HepG2 (cell line): ENCODE results near the gene ADAMTS12. TPM values are rescaled to one million over a fixed set of nuclear protein-coding genes. Genes with fewer than 3 reads are reported as not detected.

Source experiments
- ATAC-seq: fragments of 200-7000 bp; cut with Tn5 transposase; 3 replicates; pipeline ENCODE4 v1.9.1; 2020; ENCODE audit warnings: mild to moderate bottlenecking, moderate library complexity
- BruUV-seq: library from RNA; stranded (reverse); fragments of 400-500 nt; replicated peaks from 2 replicates; lab custom pipeline; 2021; lab: Mats Ljungman, UMichigan
- CTCF ChIA-PET: fragments of 300-600 bp; formaldehyde crosslinking; extraction: SDS; loops from one replicate; lab custom pipeline; 2021; ENCODE audit warnings: low total read pairs, inconsistent platforms, low intra/inter-chr PET ratio; lab: Yijun Ruan, JAX
- POLR2A ChIA-PET: fragments of 350-600 bp; sonication (Branson Sonifier 250); formaldehyde crosslinking; loops from one replicate; lab custom pipeline; 2020; ENCODE audit warnings: antibody characterized with exemption, inconsistent platforms; lab: Yijun Ruan, JAX
- DNase-seq: peaks from one replicate; pipeline ENCODE4 v3.0.0-alpha.2; 2015; ENCODE audit warnings: low spot score
- FAIRE-seq: peaks from 3 replicates; lab custom pipeline; 2011; peaks lifted over from hg19 to GRCh38; lab: Jason Lieb, UNC
- H2AFZ ChIP-seq: one replicate; pipeline ENCODE4 v1.6.1; 2011; ENCODE audit warnings: low read length, inconsistent platforms
- H3K27ac ChIP-seq: fragments of 300-600 bp; 3 replicates; pipeline ENCODE4 v1.8.0; 2011; ENCODE audit warnings: mixed run types, mild to moderate bottlenecking, mixed read lengths, low read length, inconsistent platforms; ENCODE audit not compliant: insufficient read depth; ENCODE audit errors: extremely low read length
- H3K27me3 ChIP-seq, 2 experiments: fragments of 200-600 bp in 1 of 2; 2 replicates in 1 of 2; 3 replicates in 1 of 2; pipeline versions ENCODE4 v1.6.0 to v1.8.0; 2011; ENCODE audit warnings: low read length in 2 of 2, mild to moderate bottlenecking in 2 of 2, moderate library complexity in 2 of 2, inconsistent platforms in 1 of 2; ENCODE audit not compliant: insufficient read depth in 2 of 2, control insufficient read depth in 1 of 2
- H3K36me3 ChIP-seq, 2 experiments: fragments of 200-600 bp in 1 of 2; replicated peaks in 1 of 2; 2 replicates in 1 of 2; 3 replicates in 1 of 2; pipeline versions ENCODE4 v1.5.1 to v1.8.0; 2011; ENCODE audit warnings: low read length in 2 of 2, inconsistent platforms in 1 of 2; ENCODE audit not compliant: insufficient read depth in 2 of 2, control insufficient read depth in 1 of 2
- H3K4me1 ChIP-seq: 2 replicates; pipeline ENCODE4 v1.5.1; 2012; ENCODE audit warnings: low read length, inconsistent platforms; ENCODE audit not compliant: insufficient read depth
- H3K4me2 ChIP-seq: 2 replicates; pipeline ENCODE4 v1.6.0; 2011; ENCODE audit warnings: low read depth, low read length, inconsistent platforms
- H3K4me3 ChIP-seq, 3 experiments: fragments of 200-600 bp in 1 of 3; sonication (generic), shearing (Covaris generic) in 1 of 3; replicated peaks in 1 of 3; 2 replicates each; pipeline ENCODE4 v1.5.1; 2011 to 2016; ENCODE audit warnings: low read length in 3 of 3, inconsistent platforms in 2 of 3, low read depth in 2 of 3, mild to moderate bottlenecking in 2 of 3, control low read depth in 1 of 3, mixed read lengths in 1 of 3; ENCODE audit not compliant: insufficient read depth in 1 of 3
- H3K79me2 ChIP-seq: one replicate; pipeline ENCODE4 v1.6.1; 2011; ENCODE audit warnings: low read length, inconsistent platforms; ENCODE audit not compliant: insufficient read depth
- H3K9ac ChIP-seq: 2 replicates; pipeline ENCODE4 v1.6.0; 2011; ENCODE audit warnings: mild to moderate bottlenecking, low read depth, low read length, inconsistent platforms; ENCODE audit not compliant: insufficient read depth
- H3K9me3 ChIP-seq: 2 replicates; pipeline ENCODE4 v1.5.1; 2012; ENCODE audit warnings: mild to moderate bottlenecking, low read length
- H4K20me1 ChIP-seq: 2 replicates; pipeline ENCODE4 v1.6.0; 2011; ENCODE audit warnings: inconsistent platforms, mild to moderate bottlenecking, low read length, moderate library complexity; ENCODE audit not compliant: insufficient read depth
- CHCHD3 ChIP-seq: sonication (generic); formaldehyde crosslinking; IDR thresholded peaks from 2 replicates; pipeline ENCODE4 v1.8.0; 2022; ENCODE audit warnings: mild to moderate bottlenecking, missing genetic modification reagents, moderate library complexity
- FOXC1 ChIP-seq: sonication (generic); formaldehyde crosslinking; IDR thresholded peaks from 2 replicates; pipeline ENCODE4 v1.8.0; 2022; ENCODE audit warnings: mild to moderate bottlenecking, missing genetic modification reagents, borderline replicate concordance
- HDAC1 ChIP-seq: sonication (generic); formaldehyde crosslinking; IDR thresholded peaks from 2 replicates; pipeline ENCODE4 v1.5.1; 2020; ENCODE audit warnings: mild to moderate bottlenecking, missing genetic modification reagents
- HOXA9 ChIP-seq: sonication (generic); formaldehyde crosslinking; IDR thresholded peaks from 2 replicates; pipeline ENCODE4 v1.8.1; 2022; ENCODE audit warnings: missing genetic modification reagents, mild to moderate bottlenecking, moderate library complexity, borderline replicate concordance
- MIER3 ChIP-seq: IDR thresholded peaks from 2 replicates; pipeline ENCODE4 v1.6.1; 2016; ENCODE audit warnings: missing compliant biosample characterization, borderline replicate concordance
- MYC ChIP-seq: sonication (generic); formaldehyde crosslinking; IDR thresholded peaks from 2 replicates; pipeline ENCODE4 v1.9.0; 2021; ENCODE audit warnings: missing genetic modification reagents, borderline replicate concordance
- NR2F1 ChIP-seq, 2 experiments: fragments of 450-650 bp in 1 of 2; formaldehyde crosslinking in 1 of 2; IDR thresholded peaks; 2 replicates each; pipeline versions ENCODE4 v1.5.0 to v1.6.1; 2016 to 2020; ENCODE audit warnings: mild to moderate bottlenecking in 1 of 2, missing compliant biosample characterization in 1 of 2, missing genetic modification reagents in 1 of 2, moderate library complexity in 1 of 2
- SMAD9 ChIP-seq: sonication (generic); formaldehyde crosslinking; IDR thresholded peaks from 2 replicates; pipeline ENCODE4 v1.5.1; 2020; ENCODE audit warnings: mild to moderate bottlenecking, missing genetic modification reagents
- SOX13 ChIP-seq, 3 experiments: fragments of 450-650 bp in 1 of 3; sonication (generic) in 1 of 3; formaldehyde crosslinking in 1 of 3; IDR thresholded peaks in 2 of 3; conservative IDR thresholded peaks in 1 of 3; 2 replicates each; pipeline versions ENCODE4 v1.5.0 to v1.6.1; 2016 to 2020; ENCODE audit warnings: antibody characterized with exemption in 1 of 3, mild to moderate bottlenecking in 1 of 3, missing compliant biosample characterization in 1 of 3, missing genetic modification reagents in 1 of 3, moderate library complexity in 1 of 3
- ZNF343 ChIP-seq: sonication (generic); formaldehyde crosslinking; IDR thresholded peaks from 2 replicates; pipeline ENCODE4 v1.4.0; 2020; ENCODE audit warnings: mild to moderate bottlenecking, missing genetic modification reagents
- ZNF367 ChIP-seq: sonication (generic); formaldehyde crosslinking; IDR thresholded peaks from 2 replicates; pipeline ENCODE4 v1.4.0; 2020; ENCODE audit warnings: missing genetic modification reagents, borderline replicate concordance
- ZNF670 ChIP-seq: sonication (generic); formaldehyde crosslinking; IDR thresholded peaks from 2 replicates; pipeline ENCODE4 v1.8.0; 2022; ENCODE audit warnings: mild to moderate bottlenecking, missing genetic modification reagents, borderline replicate concordance
- ZNF782 ChIP-seq: sonication (generic); formaldehyde crosslinking; IDR thresholded peaks from 2 replicates; pipeline ENCODE4 v1.4.0; 2020; ENCODE audit warnings: missing genetic modification reagents, mild to moderate bottlenecking, borderline replicate concordance
- ZNF850 ChIP-seq: sonication (generic); formaldehyde crosslinking; conservative IDR thresholded peaks from 2 replicates; pipeline ENCODE4 v1.9.0; 2021; ENCODE audit warnings: mild to moderate bottlenecking, missing genetic modification reagents
- WGBS: methylation state at CpG from one replicate; pipeline ENCODE4 v1.1.6; 2017; ENCODE audit warnings: low lambda C conversion rate; 5-methylcytosine and 5-hydroxymethylcytosine counted together
- in situ Hi-C: cut with HindIII; loops from 2 replicates; pipeline ENCODE4 v1.10.0; 2017; ENCODE audit warnings: low pct_unique_long_range_greater_than_20kb; ENCODE audit not compliant: extremely low pct_ligation_motif_present
- intact Hi-C: fragments of 100-400 bp; cut with micrococcal nuclease; formaldehyde crosslinking; loops from one replicate; pipeline ENCODE4 v1.10.0; 2022; ENCODE audit not compliant: unreplicated experiment
- polyA plus RNA-seq, 8 experiments: library from polyadenylated mRNA; depleted of rRNA in 3 of 8; stranded (reverse) in 7 of 8; unstranded in 1 of 8; fragments of >200 nt; fragmentation: Illumina TruSeq in 4 of 8; extraction: Trizol in 4 of 8; gene quantifications; 2 replicates each; pipeline versions ENCODE4 v1.2.1 to v1.2.3, GENCODE V29; 2011 to 2016; ENCODE audit warnings: low read depth in 4 of 8, missing spikeins in 1 of 8, mixed read lengths in 1 of 8; ENCODE audit not compliant: insufficient read depth in 1 of 8
- total RNA-seq, 5 experiments: library from RNA; depleted of rRNA; stranded (reverse); fragments of >200 nt; fragmentation: Illumina TruSeq; extraction: Trizol; gene quantifications; 2 replicates each; pipeline ENCODE4 v1.2.3, GENCODE V29; 2016; ENCODE audit warnings: low read depth in 1 of 5
- TF ChIP-seq, protein P1 (sequence below): sonication (generic); formaldehyde crosslinking; IDR thresholded peaks from 2 replicates; pipeline ENCODE4 v1.4.0; 2020; ENCODE audit warnings: missing genetic modification reagents

Gene ADAMTS12
- total and polyA plus RNA-seq, 2 of the 13 experiments (the other 11 are each of a cell fraction or from before 2014, with no cell fraction given), result 0.03 TPM; not detected in 1

DNA sequence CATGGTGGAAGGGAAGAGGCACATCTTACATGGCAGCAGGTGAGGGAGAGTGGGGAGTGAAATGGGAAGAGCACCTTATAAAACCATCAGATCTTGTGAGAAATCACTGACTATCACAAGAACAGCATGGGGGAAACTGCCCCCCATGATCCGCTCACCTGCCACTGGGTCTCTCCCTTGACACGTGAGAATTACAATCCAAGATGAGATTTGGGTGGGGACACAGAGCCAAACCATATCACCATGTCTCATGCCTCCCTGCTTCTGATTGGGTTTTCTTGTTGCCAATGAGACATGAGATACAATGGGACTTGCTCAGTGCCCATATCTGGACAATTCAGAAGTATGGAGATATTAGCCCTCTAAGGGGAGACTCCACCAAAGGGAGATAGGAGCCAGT, 353.6 kb downstream of the ADAMTS12 start:
- ChIA-PET POLR2A (no interaction called here), CTCF (no interaction called here)
- Histone ChIP-seq H3K27ac (no peak overlapping the region), H3K79me2 (no peaks in the 10 kb centered on the region), H3K9ac (no peak overlapping the region), H3K4me3 (no peak overlapping the region), H3K36me3 (no peaks in the 10 kb centered on the region), H3K4me1 (no peaks in the 10 kb centered on the region), H3K27me3 (no peaks in the 10 kb centered on the region), H3K9me3 (no peaks in the 10 kb centered on the region), H2AFZ (no peak overlapping the region), H4K20me1 (no peaks in the 10 kb centered on the region), H3K4me2 (no peak overlapping the region)
- DNase-seq (no peak), ATAC-seq (no peak), FAIRE-seq (no peak)
- TF ChIP-seq FOXC1 (CRISPR knock-in tag) (no peak), ZNF343 (CRISPR knock-in tag) (no peak), ZNF782 (no peak)
- WGBS, result 36% methylated on average over 2 of the region's 2 CpGs
- intact Hi-C loops (no loop called here), in situ Hi-C loops (no loop called here)
- no TSS peak for BruUV-seq

DNA sequence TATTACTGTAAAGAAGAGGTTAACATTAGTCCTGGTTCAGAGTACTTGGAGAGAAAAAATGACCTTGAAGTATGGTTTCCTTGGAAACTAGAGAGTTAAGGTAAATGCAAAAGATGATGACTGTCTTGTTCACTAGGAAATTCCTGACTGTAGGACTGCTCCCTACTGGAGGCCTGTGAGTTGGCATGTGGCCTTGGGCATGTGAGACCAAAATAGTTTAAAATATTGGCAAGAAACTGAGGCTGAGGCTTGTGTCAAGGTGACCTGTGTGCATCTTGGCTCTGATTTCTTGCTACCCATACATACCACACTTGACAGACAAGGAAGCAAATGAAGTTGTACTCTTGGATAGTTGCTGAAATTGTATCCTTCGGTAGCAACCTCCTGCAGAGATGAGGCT, 354.6 kb downstream of the ADAMTS12 start:
- POLR2A ChIA-PET, result no interaction called here
- CTCF ChIA-PET, result no interaction called here
- in situ Hi-C loops (no loop called here), intact Hi-C loops (no loop called here)
- Histone ChIP-seq H3K27ac (no peak overlapping the region), H3K4me3 (no peak overlapping the region), H3K4me2 (no peak overlapping the region), H3K27me3 (no peaks in the 10 kb centered on the region), H3K9me3 (no peaks in the 10 kb centered on the region), H3K4me1 (no peaks in the 10 kb centered on the region), H3K36me3 (no peaks in the 10 kb centered on the region), H4K20me1 (no peaks in the 10 kb centered on the region), H3K9ac (no peak overlapping the region), H3K79me2 (no peaks in the 10 kb centered on the region), H2AFZ (no peak overlapping the region)
- DNase-seq (no peak), FAIRE-seq (no peak), ATAC-seq (no peak)
- no CpG with 5 or more reads among the region's 1 CpG for WGBS
- no TSS peak for BruUV-seq
- TF ChIP-seq MYC (CRISPR knock-in tag), result no peak
- TF ChIP-seq, protein P1, sequence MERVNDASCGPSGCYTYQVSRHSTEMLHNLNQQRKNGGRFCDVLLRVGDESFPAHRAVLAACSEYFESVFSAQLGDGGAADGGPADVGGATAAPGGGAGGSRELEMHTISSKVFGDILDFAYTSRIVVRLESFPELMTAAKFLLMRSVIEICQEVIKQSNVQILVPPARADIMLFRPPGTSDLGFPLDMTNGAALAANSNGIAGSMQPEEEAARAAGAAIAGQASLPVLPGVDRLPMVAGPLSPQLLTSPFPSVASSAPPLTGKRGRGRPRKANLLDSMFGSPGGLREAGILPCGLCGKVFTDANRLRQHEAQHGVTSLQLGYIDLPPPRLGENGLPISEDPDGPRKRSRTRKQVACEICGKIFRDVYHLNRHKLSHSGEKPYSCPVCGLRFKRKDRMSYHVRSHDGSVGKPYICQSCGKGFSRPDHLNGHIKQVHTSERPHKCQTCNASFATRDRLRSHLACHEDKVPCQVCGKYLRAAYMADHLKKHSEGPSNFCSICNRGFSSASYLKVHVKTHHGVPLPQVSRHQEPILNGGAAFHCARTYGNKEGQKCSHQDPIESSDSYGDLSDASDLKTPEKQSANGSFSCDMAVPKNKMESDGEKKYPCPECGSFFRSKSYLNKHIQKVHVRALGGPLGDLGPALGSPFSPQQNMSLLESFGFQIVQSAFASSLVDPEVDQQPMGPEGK (CRISPR knock-in tag), result no peak
- no peak for TF ChIP-seq MIER3 (CRISPR knock-in tag)
- TF ChIP-seq ZNF367, result no peak
- no peak for TF ChIP-seq CHCHD3 (CRISPR knock-in tag)
- no peak for TF ChIP-seq ZNF850 (CRISPR knock-in tag)
- TF ChIP-seq SOX13 (IDR thresholded peaks at IDR 0.05), result no peak
- TF ChIP-seq SOX13 (CRISPR knock-in tag; conservative IDR thresholded peaks at IDR 0.05 in 1 of 2, IDR thresholded peaks at IDR 0.05 in 1 of 2), result no peak
- TF ChIP-seq HOXA9, result no peak
- no peak for TF ChIP-seq NR2F1 (CRISPR knock-in tag; IDR thresholded peaks at IDR 0.05)
- no peak for TF ChIP-seq ZNF670 (CRISPR knock-in tag)
- no peak for TF ChIP-seq SMAD9
- no peak for TF ChIP-seq HDAC1 (CRISPR knock-in tag)
